RPMI8226 (cell line): ENCODE measurements around the gene OR51V1.
"Not testable (repeated sequence)": the region's sequence is repeated elsewhere in the genome, so short reads cannot be mapped to it uniquely, and the experiment has no call there.

Experiments used
- DNase-seq: peaks from one replicate; pipeline ENCODE4 v3.0.0-alpha.2; 2015

Gene OR51V1

DNA sequence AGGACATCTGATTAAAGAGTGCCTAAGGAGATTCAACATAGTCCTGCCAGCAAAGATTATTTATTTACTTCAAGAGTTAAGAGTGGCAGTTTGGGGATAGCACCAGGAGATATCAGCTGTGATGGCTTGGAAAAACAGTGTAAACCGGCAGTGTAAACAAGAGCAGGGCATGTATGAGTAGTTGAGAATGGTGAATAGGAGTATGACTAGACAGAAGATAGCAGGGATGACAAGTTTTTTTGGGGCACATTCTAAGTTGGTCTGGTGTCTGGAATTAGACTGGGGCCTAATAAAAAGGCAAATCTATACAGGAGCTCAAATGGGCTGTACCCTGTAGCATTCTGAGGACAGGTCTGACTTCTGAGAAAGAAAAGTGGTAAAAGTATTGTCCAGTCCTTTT lies 39.4 kb downstream of the OR51V1 start:
- DNase-seq, result not testable (repeated sequence)

DNA sequence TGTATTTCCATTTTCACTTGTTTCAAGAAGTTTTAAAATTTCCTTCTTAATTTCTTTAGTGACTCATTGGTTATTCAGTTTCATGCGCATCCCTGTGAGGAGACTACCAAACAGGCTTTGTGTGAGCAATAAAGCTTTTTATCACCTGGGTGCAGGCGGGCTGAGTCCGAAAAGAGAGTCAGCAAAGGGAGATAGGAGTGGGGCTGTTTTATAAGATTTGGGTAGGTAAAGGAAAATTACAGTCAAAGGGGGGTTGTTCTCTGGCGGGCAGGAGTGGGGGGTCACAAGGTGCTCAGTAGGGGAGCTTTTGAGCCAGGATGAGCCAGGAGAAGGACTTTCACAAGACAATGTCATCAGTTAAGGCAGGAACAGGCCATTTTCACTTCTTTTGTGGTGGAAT lies 40.3 kb downstream of the OR51V1 start:
- not testable (repeated sequence) for DNase-seq

DNA sequence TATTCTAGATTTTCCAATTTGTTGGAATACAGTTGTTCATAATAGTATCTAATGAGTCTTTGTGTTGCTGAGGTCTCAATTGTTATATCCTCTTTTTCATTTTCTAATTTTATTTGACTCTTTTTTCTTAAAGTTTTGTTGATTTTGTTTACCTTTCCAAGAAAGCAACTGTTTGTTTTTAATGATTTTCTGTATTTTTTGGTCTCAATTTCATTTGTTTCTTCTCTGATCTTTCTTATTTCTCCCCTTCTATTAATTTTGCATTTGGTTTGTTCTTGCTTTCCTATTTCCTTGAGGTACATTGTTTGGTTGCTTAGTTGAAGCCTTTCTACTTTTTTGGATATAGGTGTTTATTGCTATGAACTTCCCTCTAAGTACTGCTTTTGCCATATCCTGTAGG lies 40.7 kb downstream of the OR51V1 start:
- no peak for DNase-seq

DNA sequence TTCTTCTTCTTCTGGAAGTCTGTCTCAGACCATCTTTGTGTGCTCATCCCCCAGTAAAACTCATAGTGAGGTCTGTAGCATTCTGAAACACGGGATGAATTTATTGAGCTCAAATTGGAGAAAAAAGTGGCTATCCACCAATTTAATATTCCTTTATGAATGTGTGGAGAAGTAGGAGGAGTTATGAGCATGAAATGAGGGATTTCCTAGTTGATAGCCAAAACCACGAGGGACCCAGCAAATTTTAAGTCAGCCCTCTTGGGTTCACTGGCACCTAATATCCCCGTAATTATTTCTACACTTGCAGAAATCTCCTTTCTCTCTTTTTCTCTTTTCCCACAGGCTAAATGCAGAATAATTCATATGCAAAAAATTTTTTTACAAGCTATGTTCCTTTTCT lies 45.8 kb downstream of the OR51V1 start, which contains the start of gene OR52A1:
OR52A1 (minus strand) TSS at position 101 of the 400 bp plus-strand sequence. CDS start 2,388 bp downstream, outside the sequence.
- DNase-seq, result no peak

DNA sequence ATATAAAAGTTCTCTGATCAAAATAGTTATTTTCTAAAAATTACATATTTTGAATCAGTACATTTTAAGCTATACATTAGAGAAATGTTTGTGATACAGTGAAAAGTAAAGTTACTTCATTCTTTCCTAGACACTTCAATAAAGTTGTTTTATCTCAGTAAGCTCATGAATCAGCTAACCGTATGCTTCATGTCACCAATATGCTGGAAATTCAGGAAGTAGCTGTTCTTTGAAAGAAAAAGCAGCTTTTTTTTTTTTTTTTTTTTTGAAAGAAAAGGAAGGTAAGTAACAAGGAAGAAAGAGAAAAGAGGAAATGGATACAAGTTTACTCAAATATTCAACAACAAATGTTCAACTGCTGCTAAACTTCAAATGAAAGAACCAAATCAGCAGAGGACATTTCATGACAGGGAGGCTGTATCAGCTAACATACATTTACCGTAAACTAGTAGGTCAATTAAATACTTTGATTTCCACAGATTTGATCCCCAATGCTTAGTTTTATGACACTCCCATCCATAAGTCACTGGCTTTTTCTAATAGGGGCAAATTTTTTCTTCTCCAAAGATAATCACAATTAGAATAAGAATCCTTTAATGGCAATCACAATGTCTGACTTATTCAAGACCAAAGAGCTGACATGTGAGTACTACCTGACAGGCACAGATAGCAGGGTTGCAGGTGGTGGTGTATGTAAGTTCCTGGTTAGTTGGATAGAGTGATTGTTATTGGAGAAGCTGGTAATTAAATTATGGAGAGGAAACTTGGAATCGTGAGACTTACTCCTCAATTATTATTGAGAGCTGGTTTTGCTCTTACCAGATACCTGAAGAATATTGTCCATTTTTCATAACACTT lies 46.7 kb downstream of the OR51V1 start:
- DNase-seq, result no peak

DNA sequence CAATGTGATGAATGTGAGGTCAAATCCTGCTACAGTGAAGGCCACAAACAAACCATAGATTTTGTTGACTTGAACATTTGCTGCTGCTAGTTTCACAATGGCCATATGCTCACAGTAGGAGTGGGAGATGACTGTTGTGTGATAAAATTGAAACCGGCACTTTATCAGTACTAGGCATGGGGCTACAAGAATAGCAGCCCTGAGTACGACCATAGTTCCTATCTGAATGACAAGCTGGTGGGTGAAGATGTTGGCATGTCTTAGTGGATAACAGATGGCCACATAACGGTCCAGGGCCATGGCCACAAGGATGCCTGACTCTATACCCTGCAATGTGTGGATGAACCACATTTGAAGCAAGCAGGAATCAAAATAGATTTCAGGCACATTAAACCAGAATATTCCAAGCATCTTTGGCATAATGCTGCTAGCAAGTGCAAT lies 48.7 kb downstream of the OR51V1 start:
- no peak for DNase-seq
